ENCODE results near the gene HNRNPA1. TPM values are rescaled to one million over a fixed set of nuclear protein-coding genes. Genes with fewer than 3 reads are reported as not detected.
"Not testable (repeated sequence)": the region's sequence is repeated elsewhere in the genome, so short reads cannot be mapped to it uniquely, and the experiment has no call there.

The HNRNPA1 gene
- total RNA-seq, 1 experiment from 2014 or later: 382 TPM

- Histone ChIP-seq H3K36me3 (no peaks in the 10 kb centered on the region), H3K9me3 (replicated peaks) (no peaks in the 10 kb centered on the region), H3K27ac (no peak overlapping the region)
Observed at GRCh38 chr12:54296393-54297099, 16.0 kb downstream of the HNRNPA1 start.

GRCh38 chr12:54298904-54299303, 18.4 kb downstream of the HNRNPA1 start:
- Histone ChIP-seq H3K4me3 (no peak overlapping the region), H3K4me1 (replicated peaks) (peaks cover 16% of the 10 kb centered on the region), H3K27ac (no peak overlapping the region), H3K27me3 (replicated peaks) (peaks cover 12% of the 10 kb centered on the region), H3K9me3 (replicated peaks) (no peaks in the 10 kb centered on the region), H3K36me3 (no peaks in the 10 kb centered on the region)
- no peak for DNase-seq (ENCODE audit: low read depth in 1 of 2, low spot score in 2 of 2)

More at GRCh38 chr12:54296393-54297099, 16.0 kb downstream of the HNRNPA1 start:
- Histone ChIP-seq H3K4me1 (replicated peaks) (peaks cover 16% of the 10 kb centered on the region), H3K27me3 (replicated peaks) (0 out of 2 replicates have a peak, but pooled peaks cover 3% of the 10 kb centered on the region), H3K4me3 (no peak overlapping the region)
- no peak for DNase-seq (ENCODE audit: low read depth in 1 of 2, low spot score in 2 of 2)

- Histone ChIP-seq H3K36me3 (no peaks in the 10 kb centered on the region), H3K4me3 (no peak overlapping the region), H3K27ac (no peak overlapping the region), H3K27me3 (replicated peaks) (peaks cover 12% of the 10 kb centered on the region), H3K9me3 (replicated peaks) (no peaks in the 10 kb centered on the region), H3K4me1 (replicated peaks) (peaks cover 16% of the 10 kb centered on the region)
- no peak for DNase-seq (ENCODE audit: low read depth in 1 of 2, low spot score in 2 of 2)
Observed at GRCh38 chr12:54299515-54300224, 19.1 kb downstream of the HNRNPA1 start.

GRCh38 chr12:54300225-54300731, 19.8 kb downstream of the HNRNPA1 start:
- Histone ChIP-seq H3K27me3 (replicated peaks) (peaks cover 12% of the 10 kb centered on the region), H3K27ac (no peak overlapping the region), H3K4me3 (no peak overlapping the region), H3K9me3 (replicated peaks) (no peaks in the 10 kb centered on the region), H3K36me3 (no peaks in the 10 kb centered on the region), H3K4me1 (replicated peaks) (peaks cover 16% of the 10 kb centered on the region)
- no peak for DNase-seq (ENCODE audit: low read depth in 1 of 2, low spot score in 2 of 2)

GRCh38 chr12:54300732-54301427, 20.4 kb downstream of the HNRNPA1 start, which contains the start of gene NFE2:
TSS of gene NFE2 (minus strand) at chr12:54301015. CDS start at chr12:54295248, 5,767 bp downstream.
- no peaks in the 10 kb centered on the region for H3K36me3 ChIP-seq
- peak in 1 of 2 experiments; percentile 65 for DNase-seq (ENCODE audit: low read depth in 1 of 2, low spot score in 2 of 2)
- no peaks in the 10 kb centered on the region for H3K9me3 ChIP-seq (replicated peaks)
- H3K27ac ChIP-seq: no peak within 1 kb of the TSS
- H3K27me3 ChIP-seq (replicated peaks): peaks cover 12% of the 10 kb centered on the region
- peaks cover 16% of the 10 kb centered on the region for H3K4me1 ChIP-seq (replicated peaks)
- H3K4me3 ChIP-seq: no peak within 1 kb of the TSS

GRCh38 chr12:54301428-54302048, 21.0 kb downstream of the HNRNPA1 start:
- Histone ChIP-seq H3K36me3 (no peaks in the 10 kb centered on the region), H3K4me3 (no peak overlapping the region), H3K4me1 (replicated peaks) (peaks cover 16% of the 10 kb centered on the region), H3K27ac (no peak overlapping the region), H3K27me3 (replicated peaks) (peaks cover 12% of the 10 kb centered on the region), H3K9me3 (replicated peaks) (no peaks in the 10 kb centered on the region)
- DNase-seq (ENCODE audit: low read depth in 1 of 2, low spot score in 2 of 2): no peak

GRCh38 chr12:54303640-54304039, 23.1 kb downstream of the HNRNPA1 start:
- Histone ChIP-seq H3K27ac (no peak overlapping the region), H3K27me3 (replicated peaks) (peaks cover 12% of the 10 kb centered on the region), H3K36me3 (no peaks in the 10 kb centered on the region), H3K9me3 (replicated peaks) (no peaks in the 10 kb centered on the region), H3K4me1 (replicated peaks) (peaks cover 16% of the 10 kb centered on the region), H3K4me3 (no peak overlapping the region)
- no peak for DNase-seq (ENCODE audit: low read depth in 1 of 2, low spot score in 2 of 2)

- no peak overlapping the region for H3K4me3 ChIP-seq
- H3K27me3 ChIP-seq (replicated peaks): peaks cover 12% of the 10 kb centered on the region
- H3K27ac ChIP-seq: no peak overlapping the region
- DNase-seq (ENCODE audit: low read depth in 1 of 2, low spot score in 2 of 2): no peak
- peaks cover 16% of the 10 kb centered on the region for H3K4me1 ChIP-seq (replicated peaks)
- no peaks in the 10 kb centered on the region for H3K9me3 ChIP-seq (replicated peaks)
- H3K36me3 ChIP-seq: no peaks in the 10 kb centered on the region
Observed at GRCh38 chr12:54304187-54304810, 23.8 kb downstream of the HNRNPA1 start.

GRCh38 chr12:54306925-54307741, 26.6 kb downstream of the HNRNPA1 start:
- Histone ChIP-seq H3K36me3 (no peaks in the 10 kb centered on the region), H3K4me3 (no peak overlapping the region), H3K27ac (no peak overlapping the region), H3K4me1 (replicated peaks) (no peaks in the 10 kb centered on the region), H3K27me3 (replicated peaks) (peaks cover 6% of the 10 kb centered on the region), H3K9me3 (replicated peaks) (no peaks in the 10 kb centered on the region)
- DNase-seq (ENCODE audit: low read depth in 1 of 2, low spot score in 2 of 2): no peak

GRCh38 chr12:54311051-54311450, 30.5 kb downstream of the HNRNPA1 start:
- DNase-seq (ENCODE audit: low read depth in 1 of 2, low spot score in 2 of 2): no peak
- no peaks in the 10 kb centered on the region for H3K9me3 ChIP-seq (replicated peaks)
- no peaks in the 10 kb centered on the region for H3K4me1 ChIP-seq (replicated peaks)
- no peak overlapping the region for H3K4me3 ChIP-seq
- H3K27ac ChIP-seq: no peak overlapping the region
- no peaks in the 10 kb centered on the region for H3K27me3 ChIP-seq (replicated peaks)
- H3K36me3 ChIP-seq: no peaks in the 10 kb centered on the region

- not testable (repeated sequence) for H3K27me3 ChIP-seq (replicated peaks); H3K4me1 ChIP-seq (replicated peaks); H3K27ac ChIP-seq; H3K4me3 ChIP-seq; DNase-seq (ENCODE audit: low read depth in 1 of 2, low spot score in 2 of 2); H3K9me3 ChIP-seq (replicated peaks); H3K36me3 ChIP-seq
Observed at GRCh38 chr12:54312309-54312708, 31.8 kb downstream of the HNRNPA1 start.

GRCh38 chr12:54321363-54321762, 40.8 kb downstream of the HNRNPA1 start:
- no peak for DNase-seq (ENCODE audit: low read depth in 1 of 2, low spot score in 2 of 2)
- peaks cover 8% of the 10 kb centered on the region for H3K36me3 ChIP-seq
- H3K27me3 ChIP-seq (replicated peaks): no peaks in the 10 kb centered on the region
- peaks cover 5% of the 10 kb centered on the region for H3K4me1 ChIP-seq (replicated peaks)
- no peak overlapping the region for H3K27ac ChIP-seq
- no peaks in the 10 kb centered on the region for H3K9me3 ChIP-seq (replicated peaks)
- no peak overlapping the region for H3K4me3 ChIP-seq
